Measurements from ENCODE around the gene GAL3ST2.
"Not testable (repeated sequence)": the region's sequence is repeated elsewhere in the genome, so short reads cannot be mapped to it uniquely, and the experiment has no call there.

The GAL3ST2 gene

DNA sequence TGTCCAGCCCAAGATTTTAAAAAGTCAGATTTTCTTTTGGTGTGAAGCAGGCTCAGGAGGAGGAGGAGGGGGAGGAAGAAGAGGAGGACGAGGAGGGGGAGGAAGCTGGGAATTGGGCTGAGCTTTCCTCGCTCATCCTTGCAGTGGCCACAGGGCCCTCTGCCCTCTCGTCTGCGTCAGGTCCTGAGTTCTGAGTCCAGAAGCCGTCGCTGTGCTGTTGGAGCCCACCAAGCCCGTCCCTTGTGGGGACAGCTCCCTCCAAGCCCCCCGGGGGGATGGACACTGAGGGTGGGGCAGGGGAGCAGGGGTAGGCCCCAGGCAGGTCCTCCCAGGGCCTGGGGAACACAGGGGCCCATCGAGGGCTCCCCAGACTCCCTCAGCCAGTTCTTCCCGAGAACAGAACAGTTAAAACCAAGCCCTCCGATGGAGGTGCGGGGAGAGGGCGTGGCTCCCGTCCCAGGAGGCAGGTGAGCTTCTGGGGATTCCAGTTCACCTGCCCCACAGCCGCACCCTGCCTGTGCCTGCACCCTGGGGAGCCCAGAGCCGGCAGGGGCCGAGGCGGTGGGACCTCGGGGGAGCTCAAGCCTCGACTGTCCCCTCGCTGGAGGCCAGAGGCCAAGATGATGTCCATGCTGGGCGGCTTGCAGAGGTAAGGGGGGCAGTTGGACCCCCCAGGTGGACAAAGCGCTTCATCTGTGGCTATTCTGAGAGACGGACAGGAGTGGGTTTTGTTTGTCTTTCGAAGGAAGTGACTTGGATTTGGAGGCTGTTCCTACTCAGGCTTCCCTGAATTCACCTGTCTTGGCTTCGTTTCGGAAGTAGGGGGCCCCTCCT is at the start of gene GAL3ST2:
Gene GAL3ST2, plus strand, starts transcription at position 487 of the 834 bp plus-strand sequence. Its CDS starts 134 bp downstream, at position 621.
- no peak within 1 kb of the TSS for H3K27ac Mint-ChIP-seq

GRCh38 chr2:241728000-241728399 is 48.6 kb upstream of the GAL3ST2 start:
- Mint-ChIP-seq H3K27ac (no peak overlapping the region), H3K27me3 (no peaks in the 10 kb centered on the region)
- no peak for ATAC-seq (replicated peaks)

More for the DNA sequence above, at the start of gene GAL3ST2:
- Mint-ChIP-seq H3K36me3 (peaks cover 0 to 4% of the 10 kb centered on the region in 2 donors), H3K27me3 (peaks cover 7 to 17% of the 10 kb centered on the region in 2 donors), H3K4me3 (no peak within 1 kb of the TSS), H3K4me1 (peaks cover 9 to 16% of the 10 kb centered on the region in 2 donors), H3K9me3 (no peaks in the 10 kb centered on the region)
- no peak for ATAC-seq (replicated peaks)
- no peak for DNase-seq

GRCh38 chr2:241728627-241729026 is 48.0 kb upstream of the GAL3ST2 start:
- Mint-ChIP-seq H3K27ac (peak overlapping the region; percentile 22), H3K4me1 (peaks cover 32 to 35% of the 10 kb centered on the region in 2 donors), H3K36me3 (peaks cover 43 to 53% of the 10 kb centered on the region in 2 donors), H3K9me3 (peaks cover 3 to 9% of the 10 kb centered on the region in 2 donors), H3K27me3 (no peaks in the 10 kb centered on the region), H3K4me3 (no peak overlapping the region)
- no peak for ATAC-seq (replicated peaks)
- DNase-seq = no peak

More at GRCh38 chr2:241728000-241728399, 48.6 kb upstream of the GAL3ST2 start:
- Mint-ChIP-seq H3K9me3 (peaks cover 3 to 9% of the 10 kb centered on the region in 2 donors), H3K4me1 (peaks cover 28 to 29% of the 10 kb centered on the region in 2 donors), H3K4me3 (no peak overlapping the region), H3K36me3 (peaks cover 50 to 59% of the 10 kb centered on the region in 2 donors)
- no peak for DNase-seq

- peak overlapping the region; percentile 1 to 33 for H3K4me3 Mint-ChIP-seq
- peaks cover 32 to 38% of the 10 kb centered on the region in 2 donors for H3K4me1 Mint-ChIP-seq
- H3K27me3 Mint-ChIP-seq = no peaks in the 10 kb centered on the region
- ATAC-seq (replicated peaks) (no peak), DNase-seq (peak; percentile 21)
- peaks cover 32 to 41% of the 10 kb centered on the region in 2 donors for H3K36me3 Mint-ChIP-seq
- H3K27ac Mint-ChIP-seq = peak overlapping the region; percentile 85
- H3K9me3 Mint-ChIP-seq = peaks cover 3 to 9% of the 10 kb centered on the region in 2 donors
Measured at GRCh38 chr2:241729868-241730267, 46.8 kb upstream of the GAL3ST2 start.

GRCh38 chr2:241730671-241731293 is 45.8 kb upstream of the GAL3ST2 start:
- DNase-seq (no peak), ATAC-seq (replicated peaks) (no peak)
- peak overlapping the region; percentile 85 for H3K27ac Mint-ChIP-seq
- peak overlapping the region in 1 of 2 donors; percentile 13 for H3K4me3 Mint-ChIP-seq
- H3K36me3 Mint-ChIP-seq = peaks cover 27 to 35% of the 10 kb centered on the region in 2 donors
- H3K27me3 Mint-ChIP-seq = no peaks in the 10 kb centered on the region
- H3K9me3 Mint-ChIP-seq = peaks cover 3 to 9% of the 10 kb centered on the region in 2 donors
- H3K4me1 Mint-ChIP-seq = peaks cover 32 to 38% of the 10 kb centered on the region in 2 donors

DNA sequence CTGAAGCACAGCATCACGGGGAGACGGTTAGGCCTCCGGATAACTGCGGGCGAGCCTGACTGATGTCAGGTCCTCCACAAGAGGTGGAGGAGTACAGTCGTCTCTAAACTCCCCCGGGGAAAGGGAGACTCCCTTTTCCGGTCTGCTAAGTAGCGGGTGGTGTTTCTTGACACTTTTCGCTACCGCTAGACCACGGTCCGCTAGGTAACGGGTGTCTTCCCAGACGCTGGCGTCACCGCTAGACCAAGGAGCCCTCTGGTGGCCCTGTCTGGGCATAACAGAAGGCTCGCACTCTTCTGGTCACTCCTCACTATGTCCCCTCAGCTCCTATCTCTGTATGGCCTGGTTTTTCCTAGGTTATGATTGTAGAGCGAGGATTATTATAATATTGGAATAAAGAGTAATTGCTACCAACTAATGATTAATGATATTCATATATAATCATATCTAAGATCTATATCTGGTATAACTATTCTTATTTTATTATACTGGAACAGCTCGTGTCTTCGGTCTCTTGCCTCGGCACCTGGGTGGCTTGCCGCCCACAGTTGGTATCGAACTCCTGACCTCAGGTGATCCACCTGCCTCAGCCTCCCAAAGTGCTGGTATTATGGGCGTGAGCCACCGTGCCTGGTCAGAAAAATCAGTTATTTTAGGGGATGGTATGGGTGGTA is 44.0 kb upstream of the GAL3ST2 start:
- ATAC-seq (replicated peaks); H3K27me3 Mint-ChIP-seq; H3K9me3 Mint-ChIP-seq; H3K4me3 Mint-ChIP-seq: not testable (repeated sequence)
- H3K27ac Mint-ChIP-seq = peak overlapping the region; percentile 48
- H3K4me1 Mint-ChIP-seq = peaks cover 33 to 42% of the 10 kb centered on the region in 2 donors
- peak; percentile 84 for DNase-seq
- H3K36me3 Mint-ChIP-seq = peaks cover 19 to 34% of the 10 kb centered on the region in 2 donors

DNA sequence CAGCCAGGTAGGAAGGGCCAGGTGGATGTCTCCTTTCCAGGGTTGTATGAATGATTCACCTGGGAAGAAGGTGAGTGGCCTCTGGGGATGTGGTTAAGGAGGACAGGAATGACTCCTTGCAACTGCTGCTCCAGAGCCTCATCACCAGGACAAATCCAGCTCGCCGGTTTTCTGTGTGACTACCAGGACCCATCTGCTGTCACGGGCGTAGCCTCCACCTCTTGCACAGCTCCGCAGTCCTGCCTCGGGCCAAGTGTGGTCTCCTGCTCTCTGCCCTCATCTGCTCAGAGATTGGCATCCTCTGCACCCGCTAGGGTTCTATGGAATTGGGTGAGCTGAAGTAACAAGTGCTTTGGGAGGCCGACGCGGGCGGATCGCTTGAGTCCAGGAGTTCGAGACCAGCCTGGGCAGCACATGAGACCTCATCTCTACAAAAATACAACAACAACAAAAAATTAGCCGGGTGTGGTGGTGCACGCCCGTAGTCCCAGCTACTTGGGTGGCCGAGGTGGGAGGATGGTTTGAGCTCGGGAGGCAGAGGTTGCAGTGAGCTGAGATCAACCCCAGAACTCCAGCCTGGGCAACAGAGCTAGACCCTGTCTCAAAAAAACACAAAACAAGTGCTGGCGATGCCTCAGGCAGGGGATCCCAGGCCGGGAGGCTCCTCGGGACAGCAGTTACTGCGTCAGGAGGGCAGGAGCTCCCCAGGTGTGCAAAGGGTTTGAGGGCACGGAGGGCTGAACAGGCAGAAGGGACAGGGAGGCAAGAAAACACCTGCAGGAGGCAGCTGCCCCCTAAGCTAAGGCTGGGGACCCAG is 43.0 kb upstream of the GAL3ST2 start:
- Mint-ChIP-seq H3K4me3 (peak overlapping the region; percentile 75 to 86), H3K27me3 (no peaks in the 10 kb centered on the region), H3K9me3 (peaks cover 3 to 9% of the 10 kb centered on the region in 2 donors), H3K36me3 (peaks cover 15 to 28% of the 10 kb centered on the region in 2 donors), H3K4me1 (peaks cover 35 to 46% of the 10 kb centered on the region in 2 donors), H3K27ac (peak overlapping the region; percentile 89)
- no peak for DNase-seq
- ATAC-seq (replicated peaks) = no peak

- peaks cover 16 to 30% of the 10 kb centered on the region in 2 donors for H3K36me3 Mint-ChIP-seq
- H3K9me3 Mint-ChIP-seq = peaks cover 3 to 9% of the 10 kb centered on the region in 2 donors
- no peaks in the 10 kb centered on the region for H3K27me3 Mint-ChIP-seq
- peak overlapping the region; percentile 89 for H3K27ac Mint-ChIP-seq
- ATAC-seq (replicated peaks) = peak; percentile 9 to 15
- H3K4me1 Mint-ChIP-seq = peaks cover 38 to 52% of the 10 kb centered on the region in 2 donors
- no peak for DNase-seq
- peak overlapping the region; percentile 75 to 86 for H3K4me3 Mint-ChIP-seq
Measured at GRCh38 chr2:241734208-241734466, 42.5 kb upstream of the GAL3ST2 start.

- Mint-ChIP-seq H3K9me3 (peaks cover 3 to 8% of the 10 kb centered on the region in 2 donors), H3K27ac (peak within 1 kb of the TSS; percentile 89), H3K4me1 (peaks cover 42 to 55% of the 10 kb centered on the region in 2 donors), H3K4me3 (peak within 1 kb of the TSS; percentile 85 to 86), H3K27me3 (no peaks in the 10 kb centered on the region), H3K36me3 (peaks cover 20 to 34% of the 10 kb centered on the region in 2 donors)
- ATAC-seq (replicated peaks) (peak; percentile 83 to 92), DNase-seq (peak; percentile 81)
Measured at GRCh38 chr2:241734467-241735208, 42.0 kb upstream of the GAL3ST2 start, which contains the start of gene D2HGDH. TSS of gene D2HGDH (plus strand) at chr2:241734630. CDS start at chr2:241735225, 595 bp downstream.

DNA sequence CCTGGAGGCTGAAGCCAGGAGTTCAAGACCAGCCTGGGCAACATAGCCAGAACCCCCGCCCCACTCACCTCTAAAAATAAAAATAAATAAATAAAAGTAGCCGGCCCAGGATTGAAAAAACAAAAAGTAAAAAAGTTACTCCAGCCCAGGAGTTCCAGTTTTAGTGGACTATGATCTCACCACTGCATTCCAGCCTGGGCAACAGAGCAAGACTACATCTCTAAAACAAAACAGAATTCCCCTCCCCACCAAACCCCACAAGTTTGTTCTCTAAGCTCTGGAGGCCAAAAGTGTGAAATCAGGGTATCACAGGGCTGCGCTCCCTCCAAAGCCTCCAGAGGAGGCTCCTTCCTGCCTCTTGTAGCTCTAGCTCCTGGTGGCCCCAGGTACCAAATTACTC is 40.5 kb upstream of the GAL3ST2 start:
- H3K4me1 Mint-ChIP-seq = peaks cover 35 to 49% of the 10 kb centered on the region in 2 donors
- peak overlapping the region; percentile 3 for H3K27ac Mint-ChIP-seq
- ATAC-seq (replicated peaks) = no peak
- DNase-seq = no peak
- H3K27me3 Mint-ChIP-seq = no peaks in the 10 kb centered on the region
- peaks cover 20 to 28% of the 10 kb centered on the region in 2 donors for H3K36me3 Mint-ChIP-seq
- peaks cover 0 to 2% of the 10 kb centered on the region in 2 donors for H3K9me3 Mint-ChIP-seq
- peak overlapping the region; percentile 85 to 86 for H3K4me3 Mint-ChIP-seq

DNA sequence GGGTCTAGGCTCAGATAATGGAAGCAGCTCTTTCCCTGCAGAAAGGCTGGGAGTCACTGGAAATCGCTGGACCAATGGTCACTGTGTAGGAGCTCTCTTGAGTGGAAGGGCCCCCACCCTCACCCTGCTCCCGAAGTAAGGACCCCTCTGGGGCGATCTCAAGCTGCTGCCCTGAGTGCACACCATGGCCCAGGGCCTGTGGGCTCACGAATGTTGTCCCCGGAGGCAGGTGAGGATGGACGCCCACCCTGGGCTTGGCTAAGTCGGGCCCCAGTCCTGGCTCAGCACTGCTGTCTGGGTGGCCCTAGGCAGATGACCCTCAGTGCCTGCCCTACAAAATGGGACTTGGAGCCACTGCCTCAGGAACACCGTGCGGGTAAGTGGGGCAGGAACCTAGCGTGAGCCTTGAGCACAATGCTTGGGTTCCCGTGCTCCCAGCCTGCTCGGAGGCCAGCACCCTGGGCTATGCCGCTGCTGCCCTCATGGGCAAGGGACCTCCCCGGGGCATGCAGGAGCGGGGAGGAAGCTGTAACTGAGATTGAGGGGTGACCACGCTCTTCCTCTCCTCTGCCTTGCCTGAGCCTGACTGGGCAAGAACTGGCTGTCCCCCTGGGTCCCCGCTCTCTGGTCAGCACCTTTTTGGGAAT is 38.5 kb upstream of the GAL3ST2 start:
- DNase-seq (no peak), ATAC-seq (replicated peaks) (no peak)
- no peaks in the 10 kb centered on the region for H3K27me3 Mint-ChIP-seq
- H3K4me1 Mint-ChIP-seq = peaks cover 27 to 38% of the 10 kb centered on the region in 2 donors
- no peak overlapping the region for H3K27ac Mint-ChIP-seq
- H3K36me3 Mint-ChIP-seq = peaks cover 26 to 34% of the 10 kb centered on the region in 2 donors
- H3K9me3 Mint-ChIP-seq = no peaks in the 10 kb centered on the region
- H3K4me3 Mint-ChIP-seq = no peak overlapping the region

GRCh38 chr2:241739177-241739576 is 37.4 kb upstream of the GAL3ST2 start:
- no peak overlapping the region for H3K4me3 Mint-ChIP-seq
- ATAC-seq (replicated peaks) = no peak
- DNase-seq = no peak
- H3K27me3 Mint-ChIP-seq = no peaks in the 10 kb centered on the region
- peaks cover 23 to 31% of the 10 kb centered on the region in 2 donors for H3K4me1 Mint-ChIP-seq
- H3K36me3 Mint-ChIP-seq = peaks cover 34 to 42% of the 10 kb centered on the region in 2 donors
- H3K9me3 Mint-ChIP-seq = no peaks in the 10 kb centered on the region
- H3K27ac Mint-ChIP-seq = peak overlapping the region; percentile 94
